Central memory CD8-positive, alpha-beta T cell (primary cell): ENCODE measurements around the gene AP3S1.
"Not testable (repeated sequence)": the region's sequence is repeated elsewhere in the genome, so short reads cannot be mapped to it uniquely, and the experiment has no call there.

Experiments used
- ATAC-seq: fragments of 150-1000 bp; cut with Tn5 transposase; replicated peaks from 2 replicates; pipeline ENCODE4 v1.10.0; 2022; ENCODE audit warnings: mild to moderate bottlenecking, moderate FRiP score, moderate number of reproducible peaks; ENCODE audit not compliant: poor library complexity, severe bottlenecking; ENCODE audit errors: extremely low read depth
- DNase-seq, 2 donors: peaks; one replicate each; pipeline ENCODE4 v3.0.0; 2021; ENCODE audit warnings: low spot score in 2 of 2
- H3K27ac Mint-ChIP-seq: one replicate; pipeline ENCODE4 v1.8.0; 2022; ENCODE audit warnings: low read depth, mild to moderate bottlenecking, moderate library complexity, mixed read lengths
- H3K27me3 Mint-ChIP-seq: one replicate; pipeline ENCODE4 v1.8.0; 2022; ENCODE audit warnings: mixed read lengths
- H3K36me3 Mint-ChIP-seq: one replicate; pipeline ENCODE4 v1.8.0; 2022; ENCODE audit warnings: mild to moderate bottlenecking, moderate library complexity, mixed read lengths; ENCODE audit not compliant: insufficient read depth
- H3K4me1 Mint-ChIP-seq: one replicate; pipeline ENCODE4 v1.8.0; 2022; ENCODE audit warnings: mixed read lengths
- H3K4me3 Mint-ChIP-seq: one replicate; pipeline ENCODE4 v1.8.0; 2022; ENCODE audit warnings: mild to moderate bottlenecking, moderate library complexity, mixed read lengths
- H3K9me3 Mint-ChIP-seq: one replicate; pipeline ENCODE4 v1.8.0; 2022; ENCODE audit warnings: mixed read lengths

AP3S1 gene

DNA sequence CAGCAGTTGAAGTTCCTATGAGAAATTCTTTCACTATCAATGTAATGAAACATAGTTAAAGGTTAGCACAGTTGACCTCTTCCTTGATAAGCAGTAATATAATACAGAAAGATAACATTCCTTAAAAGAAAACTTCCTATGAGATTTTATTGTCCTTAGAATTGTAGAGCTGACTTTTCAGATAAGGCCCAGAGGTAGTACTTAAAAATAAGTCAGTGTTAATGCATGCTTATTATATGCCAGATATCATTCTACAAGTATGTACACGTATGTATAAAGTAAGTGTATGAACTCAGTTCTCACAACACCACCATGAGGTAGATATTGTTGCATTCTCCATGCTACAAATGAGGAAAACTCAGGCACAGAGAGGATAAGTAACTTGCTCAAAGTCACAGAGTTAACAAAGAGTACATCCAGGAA, 15.3 kb downstream of the AP3S1 start:
- Mint-ChIP-seq H3K27ac (no peak overlapping the region), H3K4me3 (no peak overlapping the region), H3K9me3 (no peaks in the 10 kb centered on the region), H3K36me3 (no peaks in the 10 kb centered on the region), H3K27me3 (no peaks in the 10 kb centered on the region), H3K4me1 (peaks cover 43% of the 10 kb centered on the region)
- ATAC-seq = no peak
- no peak for DNase-seq

DNA sequence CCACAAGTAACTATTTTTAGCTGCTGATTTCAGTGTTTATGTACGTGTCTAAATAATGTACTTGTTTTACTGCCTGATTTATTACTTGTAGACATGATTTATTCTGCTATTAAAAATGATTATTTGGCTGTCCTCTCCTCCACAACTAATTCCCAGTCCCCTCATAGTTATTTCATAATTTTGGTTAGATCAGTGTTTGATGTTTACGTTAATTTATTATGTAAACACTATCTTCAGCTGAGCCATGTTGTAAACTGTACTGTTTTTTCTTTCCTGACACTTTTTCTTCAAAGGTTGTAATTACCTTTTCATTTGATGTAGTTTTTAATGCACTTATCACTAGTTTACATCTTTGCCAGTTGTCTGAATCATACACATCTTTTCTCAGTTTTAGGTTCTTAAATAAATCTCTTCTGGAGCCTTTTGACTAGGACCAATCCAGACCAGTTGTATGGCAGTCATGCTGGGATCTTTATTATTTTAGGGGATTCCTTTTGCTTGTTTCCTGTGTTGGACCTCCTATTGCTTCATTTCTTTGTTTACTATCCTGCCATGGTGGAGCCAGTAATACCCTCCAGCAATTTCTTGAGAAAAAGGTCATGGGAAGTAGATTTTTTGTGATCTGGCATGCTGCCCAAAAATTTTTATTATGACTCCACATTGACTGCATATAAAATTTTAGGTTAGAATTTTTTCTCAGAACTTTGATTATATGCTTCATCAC, 16.1 kb downstream of the AP3S1 start:
- no peak for ATAC-seq
- Mint-ChIP-seq H3K27ac (no peak overlapping the region), H3K4me3 (no peak overlapping the region), H3K4me1 (peaks cover 43% of the 10 kb centered on the region), H3K9me3 (no peaks in the 10 kb centered on the region), H3K27me3 (no peaks in the 10 kb centered on the region), H3K36me3 (no peaks in the 10 kb centered on the region)
- DNase-seq = no peak

DNA sequence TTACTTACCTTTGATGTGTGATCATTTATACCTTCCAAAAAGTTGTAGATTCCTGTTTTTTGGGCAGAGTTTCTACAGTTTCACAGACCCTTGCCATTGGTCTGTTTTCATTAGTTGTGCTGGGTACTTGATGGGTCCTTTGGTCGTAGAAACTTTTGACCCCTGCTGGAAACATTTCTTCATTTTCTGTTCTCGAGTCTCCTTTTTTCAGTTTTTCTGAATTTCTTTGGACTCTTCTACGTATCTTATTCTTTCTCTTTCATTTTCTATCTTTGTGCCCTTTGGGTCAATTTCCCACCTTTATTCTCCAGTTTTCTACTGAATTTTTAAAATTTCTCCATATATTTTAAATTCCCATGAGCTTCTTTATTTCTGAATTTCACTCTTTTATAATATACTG, 16.7 kb downstream of the AP3S1 start:
- Mint-ChIP-seq H3K27ac (no peak overlapping the region), H3K36me3 (no peaks in the 10 kb centered on the region)

DNA sequence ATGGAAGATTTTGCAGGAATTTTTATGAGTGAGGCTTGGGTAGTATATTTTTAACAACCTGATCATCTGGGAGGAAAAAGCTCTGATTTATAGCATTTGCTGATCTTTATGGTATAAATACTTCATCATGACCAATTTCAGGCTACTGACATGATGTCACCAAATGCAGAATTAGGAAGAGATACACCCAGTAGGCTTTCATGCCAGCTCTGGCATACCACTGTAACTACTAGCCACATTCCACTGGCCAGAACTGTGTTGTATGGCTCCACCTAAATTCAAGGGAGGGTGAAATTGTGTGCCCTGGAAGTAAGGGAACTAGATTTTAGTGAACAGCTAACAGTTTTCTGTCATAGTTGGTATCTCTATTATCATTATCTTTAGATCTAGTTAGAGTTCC, 17.6 kb downstream of the AP3S1 start:
- no peak overlapping the region for H3K27ac Mint-ChIP-seq
- no peak for DNase-seq
- peaks cover 38% of the 10 kb centered on the region for H3K4me1 Mint-ChIP-seq
- no peak for ATAC-seq
- no peaks in the 10 kb centered on the region for H3K27me3 Mint-ChIP-seq
- no peak overlapping the region for H3K4me3 Mint-ChIP-seq
- H3K9me3 Mint-ChIP-seq = no peaks in the 10 kb centered on the region
- H3K36me3 Mint-ChIP-seq = no peaks in the 10 kb centered on the region

More for the DNA sequence above, 16.7 kb downstream of the AP3S1 start:
- no peak overlapping the region for H3K4me3 Mint-ChIP-seq
- no peaks in the 10 kb centered on the region for H3K9me3 Mint-ChIP-seq
- peaks cover 38% of the 10 kb centered on the region for H3K4me1 Mint-ChIP-seq
- no peak for ATAC-seq
- no peaks in the 10 kb centered on the region for H3K27me3 Mint-ChIP-seq
- DNase-seq = no peak

DNA sequence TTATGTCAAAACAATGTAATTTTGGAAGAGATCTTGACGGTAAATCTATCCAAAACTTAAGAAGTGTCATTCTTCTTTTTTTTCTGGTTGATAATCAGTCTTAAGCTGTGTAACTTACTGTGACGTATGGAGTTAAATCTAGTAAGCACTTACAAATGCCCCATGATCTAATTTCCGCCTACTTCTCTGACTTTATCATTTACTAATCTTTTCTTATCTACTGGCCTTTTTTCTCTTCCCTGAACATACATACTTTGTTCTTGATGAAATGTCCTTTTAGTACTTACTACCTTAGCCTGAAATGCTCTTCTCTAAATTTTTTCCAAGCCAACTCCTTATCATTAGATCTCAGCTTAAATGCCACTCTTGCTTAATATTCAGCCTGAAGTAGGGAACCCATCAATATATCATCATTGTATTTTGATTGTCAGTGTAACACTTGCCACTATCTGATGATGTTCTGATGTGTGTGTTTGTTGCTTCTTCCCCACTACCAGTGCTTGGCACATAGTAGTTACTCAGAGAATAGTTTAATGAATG, 27.6 kb downstream of the AP3S1 start:
- H3K36me3 Mint-ChIP-seq = peaks cover 8% of the 10 kb centered on the region
- ATAC-seq (no peak), DNase-seq (no peak)
- H3K9me3 Mint-ChIP-seq = no peaks in the 10 kb centered on the region
- no peak overlapping the region for H3K4me3 Mint-ChIP-seq
- no peak overlapping the region for H3K27ac Mint-ChIP-seq
- peaks cover 16% of the 10 kb centered on the region for H3K4me1 Mint-ChIP-seq
- H3K27me3 Mint-ChIP-seq = no peaks in the 10 kb centered on the region

DNA sequence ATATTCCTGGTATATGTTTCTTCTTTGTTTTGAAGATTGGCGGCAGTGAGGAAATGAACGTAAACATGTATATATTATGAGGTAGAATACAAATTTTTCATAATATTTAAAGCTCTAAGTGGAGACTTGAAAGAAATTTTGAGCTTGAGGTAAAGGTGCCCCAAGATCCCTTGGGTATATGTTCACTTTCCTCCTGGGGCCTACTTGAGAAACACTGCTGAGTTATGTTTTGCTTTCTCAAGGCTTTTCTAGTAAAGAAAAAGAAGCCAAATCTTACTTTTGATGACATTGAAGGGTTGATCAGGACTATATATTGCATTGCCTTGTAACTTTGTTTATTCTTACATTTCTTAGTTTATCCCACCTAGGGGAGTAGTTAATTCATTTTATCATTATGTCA, 30.7 kb downstream of the AP3S1 start:
- peaks cover 12% of the 10 kb centered on the region for H3K4me1 Mint-ChIP-seq

DNA sequence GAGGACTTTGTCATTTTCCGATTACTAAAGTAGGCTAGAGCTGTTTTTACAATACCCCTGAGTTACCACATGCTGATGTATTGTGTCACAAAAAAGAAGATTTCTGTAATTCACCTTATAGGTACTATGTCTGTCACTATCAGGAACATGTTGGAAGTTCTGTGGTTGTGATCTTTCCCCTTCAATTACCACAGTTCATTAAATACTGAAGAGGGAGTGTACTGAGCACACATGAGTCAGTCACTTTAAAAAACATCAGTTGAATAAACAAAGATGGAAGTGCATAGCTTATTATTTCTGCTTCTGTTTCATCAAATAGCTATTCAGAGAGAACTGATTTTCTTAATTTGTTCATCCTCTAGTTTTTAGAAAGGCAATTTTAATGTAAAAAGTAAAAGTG, 31.7 kb downstream of the AP3S1 start:
- H3K4me1 Mint-ChIP-seq = peaks cover 19% of the 10 kb centered on the region
- no peaks in the 10 kb centered on the region for H3K9me3 Mint-ChIP-seq
- H3K27me3 Mint-ChIP-seq = no peaks in the 10 kb centered on the region
- ATAC-seq (no peak), DNase-seq (no peak)
- peak overlapping the region; percentile 35 for H3K27ac Mint-ChIP-seq
- no peak overlapping the region for H3K4me3 Mint-ChIP-seq
- H3K36me3 Mint-ChIP-seq = peaks cover 8% of the 10 kb centered on the region

More for the DNA sequence above, 30.7 kb downstream of the AP3S1 start:
- Mint-ChIP-seq H3K4me3 (no peak overlapping the region), H3K36me3 (peaks cover 8% of the 10 kb centered on the region), H3K27me3 (no peaks in the 10 kb centered on the region), H3K27ac (peak overlapping the region; percentile 35), H3K9me3 (no peaks in the 10 kb centered on the region)
- DNase-seq (no peak), ATAC-seq (no peak)

DNA sequence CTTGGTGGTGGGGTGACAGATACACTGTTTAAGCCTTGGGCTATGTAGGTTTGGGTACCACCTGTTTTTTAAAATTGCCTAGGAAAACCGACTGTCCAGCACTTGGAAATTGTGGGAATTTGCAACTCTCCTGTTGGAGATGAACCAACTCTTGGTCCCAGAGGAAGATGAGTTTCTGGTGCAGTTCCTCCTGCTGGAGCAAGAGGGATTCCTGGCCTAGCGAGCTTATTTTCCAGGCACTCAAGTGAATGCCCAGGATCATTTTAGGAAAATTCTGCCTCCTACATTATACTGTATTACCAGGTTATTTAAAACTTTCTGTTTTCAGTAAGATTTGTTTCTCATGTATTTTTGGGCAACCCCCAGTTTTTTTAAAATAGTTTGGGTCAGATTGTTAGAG, 33.7 kb downstream of the AP3S1 start:
- Mint-ChIP-seq H3K4me1 (peaks cover 27% of the 10 kb centered on the region), H3K27ac (no peak overlapping the region), H3K4me3 (no peak overlapping the region), H3K9me3 (no peaks in the 10 kb centered on the region), H3K36me3 (peaks cover 8% of the 10 kb centered on the region), H3K27me3 (no peaks in the 10 kb centered on the region)
- DNase-seq (no peak), ATAC-seq (no peak)

DNA sequence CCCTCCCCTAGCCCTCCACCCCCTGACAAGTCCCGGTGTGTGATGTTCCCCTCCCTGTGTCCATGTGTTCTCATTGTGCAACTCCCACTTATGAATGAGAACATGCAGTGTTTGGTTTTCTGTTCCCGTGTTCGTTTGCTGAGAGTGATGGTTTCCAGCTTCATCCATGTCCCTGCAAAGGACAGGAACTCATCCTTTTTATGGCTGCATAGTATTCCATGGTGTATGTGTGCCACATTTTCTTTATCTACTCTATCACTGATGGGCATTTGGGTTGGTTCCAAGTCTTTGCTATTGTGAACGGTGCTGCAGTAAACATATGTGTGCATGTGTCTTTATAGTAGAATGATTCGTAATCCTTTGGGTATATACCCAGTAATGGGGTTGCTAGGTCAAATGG, 35.6 kb downstream of the AP3S1 start:
- not testable (repeated sequence) for H3K36me3 Mint-ChIP-seq, H3K27ac Mint-ChIP-seq, H3K4me3 Mint-ChIP-seq, H3K9me3 Mint-ChIP-seq, DNase-seq, H3K27me3 Mint-ChIP-seq, ATAC-seq
- H3K4me1 Mint-ChIP-seq = peaks cover 35% of the 10 kb centered on the region

DNA sequence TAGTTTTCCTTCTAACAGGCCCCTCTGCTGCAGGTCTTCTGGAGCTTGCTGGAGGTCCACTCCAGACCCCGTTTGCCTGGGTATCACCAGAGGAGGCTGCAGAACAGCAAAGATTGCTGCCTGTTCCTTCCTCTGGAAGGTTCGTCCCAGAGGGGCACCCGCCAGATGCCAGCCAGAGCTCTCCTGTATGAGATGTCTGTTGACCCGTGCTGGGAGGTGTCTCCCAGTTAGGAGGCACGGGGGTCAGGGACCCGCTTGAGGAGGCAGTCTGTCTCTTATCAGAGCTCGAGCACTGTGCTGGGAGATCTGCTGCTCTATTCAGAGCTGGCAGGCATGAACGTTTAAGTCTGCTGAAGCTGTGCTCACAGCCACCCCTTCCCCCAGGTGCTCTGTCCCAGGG, 40.7 kb downstream of the AP3S1 start:
- ATAC-seq, H3K27me3 Mint-ChIP-seq, DNase-seq, H3K27ac Mint-ChIP-seq, H3K9me3 Mint-ChIP-seq, H3K4me3 Mint-ChIP-seq, H3K36me3 Mint-ChIP-seq: not testable (repeated sequence)
- peaks cover 29% of the 10 kb centered on the region for H3K4me1 Mint-ChIP-seq

DNA sequence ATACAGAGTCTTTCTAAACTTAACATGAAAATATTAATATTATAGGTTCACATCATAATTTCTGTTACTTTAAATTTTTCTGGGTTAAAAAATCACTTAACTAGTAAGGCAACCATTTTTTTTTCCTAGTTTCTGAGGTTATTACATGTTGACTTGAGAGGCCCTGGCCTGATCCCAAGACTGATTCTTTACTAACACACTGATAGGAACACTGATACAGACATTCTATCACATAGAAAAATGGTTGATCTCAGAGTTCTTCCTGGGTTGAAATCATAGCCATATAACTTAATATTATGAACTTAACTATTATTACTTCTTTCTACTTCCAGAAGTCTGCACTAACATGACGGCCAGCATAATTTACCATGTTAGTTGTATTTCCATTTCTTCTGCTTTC, 43.0 kb downstream of the AP3S1 start:
- Mint-ChIP-seq H3K27ac (no peak overlapping the region), H3K4me3 (no peak overlapping the region), H3K36me3 (peaks cover 1% of the 10 kb centered on the region), H3K27me3 (no peaks in the 10 kb centered on the region), H3K4me1 (peaks cover 14% of the 10 kb centered on the region), H3K9me3 (no peaks in the 10 kb centered on the region)
- no peak for DNase-seq
- ATAC-seq = no peak

DNA sequence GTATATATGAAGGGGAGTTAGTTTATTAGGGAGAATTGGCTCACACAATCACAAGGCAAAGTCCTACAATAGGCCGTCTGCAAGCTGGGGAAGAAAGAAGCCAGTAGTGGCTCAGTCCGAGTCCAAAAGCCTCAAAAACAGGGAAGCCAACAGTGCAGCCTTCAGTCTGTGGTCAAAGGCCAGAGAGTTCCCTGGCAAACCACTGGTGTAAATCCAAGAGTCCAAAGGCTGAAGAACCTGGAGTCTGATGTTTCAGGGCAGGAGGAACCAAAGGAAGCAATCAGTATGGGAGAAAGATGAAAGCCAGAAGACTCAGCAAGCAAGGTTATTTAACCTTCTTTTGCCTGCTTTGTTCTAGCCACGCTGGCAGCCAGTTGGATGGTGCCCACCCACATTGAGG, 43.5 kb downstream of the AP3S1 start:
- not testable (repeated sequence) for DNase-seq, H3K27me3 Mint-ChIP-seq, ATAC-seq, H3K4me3 Mint-ChIP-seq, H3K9me3 Mint-ChIP-seq, H3K4me1 Mint-ChIP-seq, H3K27ac Mint-ChIP-seq, H3K36me3 Mint-ChIP-seq

DNA sequence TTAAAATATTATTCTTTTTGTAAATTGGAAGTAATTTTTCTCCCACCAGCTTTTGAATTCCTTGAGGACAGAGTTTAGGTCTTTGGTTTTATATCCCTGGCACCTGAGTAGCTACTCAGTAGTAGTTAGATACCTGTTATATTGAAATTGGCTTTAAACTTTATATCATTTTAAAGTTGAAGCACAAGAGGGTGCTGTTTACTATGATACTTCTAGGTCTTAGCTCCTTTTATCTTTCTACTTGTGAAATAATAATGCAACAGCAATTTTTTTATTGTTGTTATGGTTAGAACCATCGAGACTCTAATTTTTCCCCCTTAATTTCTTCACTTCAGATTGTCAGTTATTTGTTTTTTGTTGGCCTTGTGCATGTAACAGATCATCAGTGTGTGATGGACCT, 46.3 kb downstream of the AP3S1 start:
- H3K4me3 Mint-ChIP-seq = no peak overlapping the region
- H3K4me1 Mint-ChIP-seq = no peaks in the 10 kb centered on the region
- H3K27me3 Mint-ChIP-seq = no peaks in the 10 kb centered on the region
- H3K36me3 Mint-ChIP-seq = peaks cover 2% of the 10 kb centered on the region
- no peaks in the 10 kb centered on the region for H3K9me3 Mint-ChIP-seq
- ATAC-seq = no peak
- DNase-seq = no peak
- H3K27ac Mint-ChIP-seq = no peak overlapping the region
